Measurements from ENCODE around the gene OPTN.

- TF ChIP-seq CTCF (IDR thresholded peaks at IDR 0.05) (no peak), ZFX (IDR thresholded peaks at IDR 0.05; ENCODE audit: borderline replicate concordance) (no peak)
These were observed 4.9 kb upstream of the OPTN start for GRCh38 chr10:13095094-13095493.

Measured in 22Rv1 (cell line).